Endothelial cell (in vitro differentiated cells): ENCODE results near the gene CHST11. TPM values are rescaled to one million over a fixed set of nuclear protein-coding genes. Genes with fewer than 3 reads are reported as not detected.

Experiments
- DNase-seq: peaks from one replicate; pipeline ENCODE4 v3.0.0; 2021; ENCODE audit warnings: low spot score
- H3K27ac Mint-ChIP-seq: one replicate; pipeline ENCODE4 v1.8.0; 2021; ENCODE audit warnings: mixed read lengths, inconsistent platforms; ENCODE audit not compliant: unreplicated experiment
- H3K27me3 Mint-ChIP-seq: one replicate; pipeline ENCODE4 v1.8.0; 2021; ENCODE audit warnings: mild to moderate bottlenecking, moderate library complexity, mixed read lengths, inconsistent platforms; ENCODE audit not compliant: unreplicated experiment
- H3K36me3 Mint-ChIP-seq: one replicate; pipeline ENCODE4 v1.8.0; 2021; ENCODE audit warnings: mild to moderate bottlenecking, low read depth, mixed read lengths, inconsistent platforms; ENCODE audit not compliant: unreplicated experiment
- H3K4me1 Mint-ChIP-seq: one replicate; pipeline ENCODE4 v1.8.0; 2021; ENCODE audit warnings: mild to moderate bottlenecking, mixed read lengths, inconsistent platforms; ENCODE audit not compliant: unreplicated experiment
- H3K4me3 Mint-ChIP-seq: one replicate; pipeline ENCODE4 v1.8.0; 2021; ENCODE audit warnings: mild to moderate bottlenecking, mixed read lengths, inconsistent platforms; ENCODE audit not compliant: unreplicated experiment
- H3K9me3 Mint-ChIP-seq: one replicate; pipeline ENCODE4 v1.8.0; 2021; ENCODE audit warnings: mixed read lengths, inconsistent platforms; ENCODE audit not compliant: unreplicated experiment
- total RNA-seq: library from RNA; stranded (reverse); fragmentation: NEBNext Ultra II Directional; extraction: Animal tissue kit (Norgen Biotek cat#: 25700); gene quantifications from one replicate; pipeline ENCODE4 v1.2.1, GENCODE V29; 2021; ENCODE audit not compliant: unreplicated experiment
- TF ChIP-seq, protein P1 (sequence below): fragments of 200-600 bp; sonication (generic); IDR thresholded peaks from one replicate; pipeline ENCODE4 v1.5.0; 2021; ENCODE audit warnings: antibody characterized with exemption; ENCODE audit not compliant: unreplicated experiment

CHST11 gene
- total RNA-seq, 1 donor from 2014 or later = 11.8 TPM

DNA sequence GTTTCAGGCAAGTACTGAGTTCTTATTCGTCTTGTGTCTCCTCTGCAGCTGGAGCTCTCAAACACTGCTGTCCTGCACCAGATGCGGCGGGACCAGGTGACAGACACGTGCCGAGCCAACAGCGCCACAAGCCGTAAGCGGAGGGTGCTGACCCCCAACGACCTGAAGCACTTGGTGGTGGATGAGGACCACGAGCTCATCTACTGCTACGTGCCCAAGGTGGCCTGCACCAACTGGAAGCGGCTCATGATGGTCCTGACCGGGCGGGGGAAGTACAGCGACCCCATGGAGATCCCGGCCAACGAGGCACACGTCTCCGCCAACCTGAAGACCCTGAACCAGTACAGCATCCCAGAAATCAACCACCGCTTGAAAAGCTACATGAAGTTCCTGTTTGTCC lies 300.2 kb downstream of the CHST11 start:
- H3K27me3 Mint-ChIP-seq = peaks cover 3% of the 10 kb centered on the region

DNA sequence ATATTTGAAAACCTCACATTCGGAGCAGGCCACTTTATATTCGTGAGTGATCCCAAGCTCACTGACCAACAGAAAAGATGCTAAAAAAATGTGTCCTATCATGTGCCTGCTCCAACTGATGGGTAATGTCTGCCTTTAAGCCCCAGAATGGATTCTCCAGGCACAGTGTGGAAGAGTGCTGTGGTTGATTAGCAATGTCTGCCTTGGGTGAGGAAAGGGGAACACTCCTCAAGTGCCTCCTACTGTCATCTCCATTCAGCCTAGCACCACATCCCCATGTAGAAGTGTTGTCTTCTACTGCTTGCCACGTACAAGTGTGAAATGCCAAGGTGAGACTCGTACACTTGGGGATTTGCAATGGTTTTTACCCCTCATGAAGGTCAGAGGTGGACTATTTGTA lies 302.0 kb downstream of the CHST11 start:
- no peak overlapping the region for H3K27ac Mint-ChIP-seq
- TF ChIP-seq, protein P1, sequence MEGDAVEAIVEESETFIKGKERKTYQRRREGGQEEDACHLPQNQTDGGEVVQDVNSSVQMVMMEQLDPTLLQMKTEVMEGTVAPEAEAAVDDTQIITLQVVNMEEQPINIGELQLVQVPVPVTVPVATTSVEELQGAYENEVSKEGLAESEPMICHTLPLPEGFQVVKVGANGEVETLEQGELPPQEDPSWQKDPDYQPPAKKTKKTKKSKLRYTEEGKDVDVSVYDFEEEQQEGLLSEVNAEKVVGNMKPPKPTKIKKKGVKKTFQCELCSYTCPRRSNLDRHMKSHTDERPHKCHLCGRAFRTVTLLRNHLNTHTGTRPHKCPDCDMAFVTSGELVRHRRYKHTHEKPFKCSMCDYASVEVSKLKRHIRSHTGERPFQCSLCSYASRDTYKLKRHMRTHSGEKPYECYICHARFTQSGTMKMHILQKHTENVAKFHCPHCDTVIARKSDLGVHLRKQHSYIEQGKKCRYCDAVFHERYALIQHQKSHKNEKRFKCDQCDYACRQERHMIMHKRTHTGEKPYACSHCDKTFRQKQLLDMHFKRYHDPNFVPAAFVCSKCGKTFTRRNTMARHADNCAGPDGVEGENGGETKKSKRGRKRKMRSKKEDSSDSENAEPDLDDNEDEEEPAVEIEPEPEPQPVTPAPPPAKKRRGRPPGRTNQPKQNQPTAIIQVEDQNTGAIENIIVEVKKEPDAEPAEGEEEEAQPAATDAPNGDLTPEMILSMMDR = no peak
- H3K9me3 Mint-ChIP-seq = no peaks in the 10 kb centered on the region
- H3K4me1 Mint-ChIP-seq = no peaks in the 10 kb centered on the region
- peaks cover 3% of the 10 kb centered on the region for H3K27me3 Mint-ChIP-seq
- no peak overlapping the region for H3K4me3 Mint-ChIP-seq
- DNase-seq = no peak
- peaks cover 7% of the 10 kb centered on the region for H3K36me3 Mint-ChIP-seq

More for the DNA sequence above, 300.2 kb downstream of the CHST11 start:
- TF ChIP-seq, protein P1 = no peak
- H3K4me3 Mint-ChIP-seq = no peak overlapping the region
- no peak overlapping the region for H3K27ac Mint-ChIP-seq
- DNase-seq = no peak
- peaks cover 7% of the 10 kb centered on the region for H3K36me3 Mint-ChIP-seq
- H3K9me3 Mint-ChIP-seq = no peaks in the 10 kb centered on the region
- no peaks in the 10 kb centered on the region for H3K4me1 Mint-ChIP-seq

DNA sequence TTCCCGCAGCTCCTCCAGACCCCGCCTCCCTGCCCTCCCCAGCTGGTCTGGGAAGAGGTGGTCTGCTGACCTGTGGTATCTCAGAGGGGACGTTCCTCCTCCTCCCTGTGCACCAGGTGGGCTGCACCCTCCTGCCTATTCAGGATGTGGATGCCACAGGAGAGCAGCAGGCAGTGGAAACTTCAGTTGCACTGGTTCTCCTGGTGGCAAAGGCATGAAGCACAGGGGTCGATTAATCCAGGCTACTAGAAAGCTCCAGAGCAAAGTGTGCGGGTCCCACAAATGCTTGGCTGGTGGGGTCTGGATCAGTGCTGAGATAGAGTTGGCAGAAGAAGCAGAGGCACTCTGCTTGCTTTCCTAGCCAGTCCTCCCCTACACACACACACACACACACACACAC lies 304.3 kb downstream of the CHST11 start:
- Mint-ChIP-seq H3K36me3 (peaks cover 7% of the 10 kb centered on the region), H3K4me3 (no peak overlapping the region), H3K9me3 (no peaks in the 10 kb centered on the region), H3K27me3 (no peaks in the 10 kb centered on the region), H3K4me1 (no peaks in the 10 kb centered on the region), H3K27ac (no peak overlapping the region)
- TF ChIP-seq, protein P1 = no peak
- DNase-seq = no peak

DNA sequence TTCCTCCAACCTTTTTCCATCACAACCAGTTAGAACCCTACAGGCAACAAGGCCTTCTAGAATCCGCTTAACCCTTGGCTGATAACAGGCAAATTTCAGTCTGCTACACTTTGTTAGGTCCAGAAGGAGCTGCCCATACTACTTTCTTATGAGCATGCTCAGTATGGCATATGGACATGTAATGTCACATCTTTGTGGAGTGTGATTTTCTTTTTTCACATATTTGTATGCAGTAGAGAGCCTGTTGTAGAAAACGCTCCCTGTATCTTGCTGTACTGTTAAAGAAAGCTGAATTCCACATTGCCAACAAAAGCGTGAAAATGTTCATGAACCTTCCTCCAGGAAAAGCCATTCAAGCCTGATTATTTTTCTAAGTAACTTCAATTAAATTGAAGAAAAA lies 304.9 kb downstream of the CHST11 start:
- Mint-ChIP-seq H3K36me3 (peaks cover 7% of the 10 kb centered on the region), H3K4me3 (no peak overlapping the region), H3K27ac (no peak overlapping the region), H3K27me3 (no peaks in the 10 kb centered on the region), H3K9me3 (no peaks in the 10 kb centered on the region), H3K4me1 (no peaks in the 10 kb centered on the region)
- DNase-seq = no peak
- TF ChIP-seq, protein P1 = no peak

DNA sequence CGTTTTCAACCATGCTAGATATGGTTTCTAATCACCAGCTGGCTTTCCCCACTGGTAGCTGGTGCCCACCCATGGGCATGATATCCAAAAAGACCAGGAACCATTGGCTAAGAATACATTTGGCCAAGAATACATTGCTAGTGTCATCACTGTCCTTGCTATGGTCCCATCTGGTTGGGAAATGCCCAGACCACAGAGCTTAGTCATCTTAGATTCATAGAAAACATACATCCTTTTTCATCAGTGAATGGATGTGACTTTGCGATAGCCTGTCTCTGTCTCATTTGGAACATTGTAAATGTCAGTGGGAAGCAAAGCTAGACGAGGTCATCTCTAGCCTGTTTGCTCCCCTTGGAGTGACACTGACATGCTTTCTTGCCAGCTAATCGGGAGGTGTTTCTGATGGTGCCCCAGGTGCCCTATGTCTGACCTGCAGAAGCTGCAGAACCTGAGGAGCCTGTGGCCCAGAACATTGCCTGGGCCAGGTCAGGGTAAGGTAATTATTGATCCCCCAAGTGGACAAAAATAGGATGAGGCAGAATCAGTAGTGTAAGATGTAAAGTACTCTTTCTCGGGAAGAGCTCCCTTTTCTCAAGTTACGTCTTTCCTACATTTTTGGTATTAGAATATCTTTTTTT lies 306.5 kb downstream of the CHST11 start:
- Mint-ChIP-seq H3K4me3 (no peak overlapping the region), H3K9me3 (no peaks in the 10 kb centered on the region), H3K4me1 (no peaks in the 10 kb centered on the region), H3K27ac (no peak overlapping the region), H3K36me3 (no peaks in the 10 kb centered on the region), H3K27me3 (no peaks in the 10 kb centered on the region)
- no peak for DNase-seq
- TF ChIP-seq, protein P1 = no peak
